Measurements from ENCODE around the gene DRC7.
"Not testable (repeated sequence)": the region's sequence is repeated elsewhere in the genome, so short reads cannot be mapped to it uniquely, and the experiment has no call there.

Gene DRC7

DNA sequence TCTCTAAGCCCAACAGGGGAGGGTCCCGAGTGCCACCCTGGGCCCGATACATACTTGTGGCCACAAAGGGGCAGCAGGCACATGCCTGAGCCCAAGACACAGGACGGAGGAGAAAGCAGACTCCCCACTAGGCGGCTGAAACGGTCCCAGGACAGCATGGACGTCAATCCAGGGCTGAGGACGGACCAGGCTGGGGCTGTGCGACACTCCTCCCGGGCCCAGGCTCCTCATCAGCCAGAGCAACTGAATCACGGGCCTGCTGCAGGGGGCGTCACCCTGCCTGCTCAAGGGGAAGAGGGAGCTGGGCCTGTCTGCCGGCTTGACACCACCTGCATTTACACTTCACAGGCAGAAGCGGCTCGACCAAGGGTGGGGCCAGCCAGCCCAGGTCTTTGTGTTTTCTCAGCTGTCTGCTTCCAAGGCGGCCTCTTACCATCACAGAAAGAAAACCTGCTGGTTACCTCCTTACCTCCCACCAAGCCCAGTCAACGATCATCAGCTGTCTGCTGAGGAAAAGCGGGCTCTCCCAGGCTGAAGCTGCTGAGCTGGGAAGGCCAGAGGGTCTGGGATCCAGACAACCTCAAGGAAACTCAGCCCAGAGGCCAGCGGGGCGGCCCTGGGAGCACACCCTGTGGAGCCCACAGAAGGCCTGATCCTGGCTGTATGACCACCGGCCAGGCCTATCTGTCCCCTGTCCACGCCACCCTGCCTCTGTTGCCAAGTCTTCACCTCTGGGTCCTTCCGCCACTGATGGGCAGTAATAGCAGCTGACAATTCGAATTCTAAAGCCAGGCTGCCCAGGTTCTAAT lies 81.3 kb downstream of the DRC7 start:
- Histone ChIP-seq H3K4me1 (ENCODE audit: low read length) (no peaks in the 10 kb centered on the region), H3K27ac (ENCODE audit: low read length) (no peak overlapping the region), H3K4me2 (ENCODE audit: low read length) (no peak overlapping the region), H3K9me3 (ENCODE audit: insufficient read depth, low read length) (no peaks in the 10 kb centered on the region), H4K20me1 (ENCODE audit: insufficient read depth, low read length) (no peaks in the 10 kb centered on the region), H2AFZ (ENCODE audit: low read depth, low read length) (no peak overlapping the region), H3K9ac (ENCODE audit: low read length) (no peak overlapping the region), H3K27me3 (ENCODE audit: low read depth, low read length) (no peaks in the 10 kb centered on the region), H3K36me3 (replicated peaks; ENCODE audit: low read depth, low read length) (no peaks in the 10 kb centered on the region), H3K4me3 (ENCODE audit: low read length) (no peak overlapping the region), H3K79me2 (ENCODE audit: low read length) (no peaks in the 10 kb centered on the region)
- TF ChIP-seq EZH2phosphoT487 (IDR thresholded peaks at IDR 0.05; ENCODE audit: low read depth) (no peak), CTCF (IDR thresholded peaks at IDR 0.05; ENCODE audit: low read depth, low read length) (peak; percentile 41)

- Histone ChIP-seq H3K4me1 (ENCODE audit: low read length) (no peaks in the 10 kb centered on the region), H3K27ac (ENCODE audit: low read length) (no peak overlapping the region), H2AFZ (ENCODE audit: low read depth, low read length) (no peak overlapping the region), H3K4me3 (ENCODE audit: low read length) (no peak overlapping the region), H4K20me1 (ENCODE audit: insufficient read depth, low read length) (no peaks in the 10 kb centered on the region), H3K36me3 (replicated peaks; ENCODE audit: low read depth, low read length) (no peaks in the 10 kb centered on the region), H3K27me3 (ENCODE audit: low read depth, low read length) (peaks cover 2% of the 10 kb centered on the region; the same call in 1 of the 2 replicates), H3K9ac (ENCODE audit: low read length) (no peak overlapping the region), H3K4me2 (ENCODE audit: low read length) (no peak overlapping the region), H3K79me2 (ENCODE audit: low read length) (no peaks in the 10 kb centered on the region), H3K9me3 (ENCODE audit: insufficient read depth, low read length) (no peaks in the 10 kb centered on the region)
- TF ChIP-seq CTCF (IDR thresholded peaks at IDR 0.05; ENCODE audit: low read depth, low read length) = no peak
- no peak for TF ChIP-seq EZH2phosphoT487 (IDR thresholded peaks at IDR 0.05; ENCODE audit: low read depth)
These were observed 84.1 kb downstream of the DRC7 start for GRCh38 chr16:57778658-57779057.

DNA sequence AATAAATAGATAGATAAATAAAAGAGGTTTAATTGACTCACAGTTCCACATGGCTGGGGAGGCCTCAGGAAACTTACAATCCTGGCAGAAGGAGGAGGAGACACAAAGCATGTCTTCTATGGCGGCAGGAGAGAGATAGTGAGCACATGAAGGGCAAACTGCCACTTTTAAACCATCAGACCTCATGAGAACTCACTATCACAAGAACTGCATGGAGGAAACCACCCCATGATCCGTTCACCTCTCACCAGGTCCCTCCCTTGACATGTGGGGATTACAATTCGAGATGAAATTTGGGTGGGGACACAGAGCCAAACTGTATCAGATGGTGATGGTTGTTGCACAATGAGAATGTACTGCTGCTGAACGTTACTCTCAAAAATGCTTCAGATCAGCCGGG lies 85.2 kb downstream of the DRC7 start:
- H3K79me2 ChIP-seq (ENCODE audit: low read length); H3K36me3 ChIP-seq (replicated peaks; ENCODE audit: low read depth, low read length); H3K9ac ChIP-seq (ENCODE audit: low read length); H3K27me3 ChIP-seq (ENCODE audit: low read depth, low read length); H3K9me3 ChIP-seq (ENCODE audit: insufficient read depth, low read length); H3K4me1 ChIP-seq (ENCODE audit: low read length); H3K4me3 ChIP-seq (ENCODE audit: low read length); H3K27ac ChIP-seq (ENCODE audit: low read length); H3K4me2 ChIP-seq (ENCODE audit: low read length); H4K20me1 ChIP-seq (ENCODE audit: insufficient read depth, low read length); H2AFZ ChIP-seq (ENCODE audit: low read depth, low read length): not testable (repeated sequence)

DNA sequence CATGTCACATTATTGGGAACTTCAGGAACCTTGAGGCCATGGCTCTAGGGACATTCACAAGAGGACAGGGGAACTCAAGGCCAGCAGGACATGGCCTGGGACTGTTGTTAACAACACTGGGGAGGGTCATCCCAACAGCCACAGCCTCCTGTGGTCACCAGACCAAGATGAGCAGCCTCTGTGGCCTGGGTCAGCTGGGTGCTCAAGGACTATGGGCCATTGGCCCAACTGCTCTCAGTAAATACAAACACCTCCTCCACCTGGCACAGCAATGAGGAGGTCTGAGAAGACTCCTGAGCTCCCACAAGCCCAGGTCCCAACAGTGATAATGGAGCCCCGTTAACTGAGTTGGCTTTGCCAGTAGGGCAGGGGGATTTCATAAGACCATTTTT lies 86.7 kb downstream of the DRC7 start:
- H3K9ac ChIP-seq (ENCODE audit: low read length) = no peak overlapping the region

More for the DNA sequence above, 86.7 kb downstream of the DRC7 start:
- Histone ChIP-seq H3K9me3 (ENCODE audit: insufficient read depth, low read length) (no peaks in the 10 kb centered on the region), H3K36me3 (replicated peaks; ENCODE audit: low read depth, low read length) (no peaks in the 10 kb centered on the region), H3K27me3 (ENCODE audit: low read depth, low read length) (peaks cover 5% of the 10 kb centered on the region; the same call in 1 of the 2 replicates), H3K4me1 (ENCODE audit: low read length) (no peaks in the 10 kb centered on the region), H3K27ac (ENCODE audit: low read length) (no peak overlapping the region), H3K4me3 (ENCODE audit: low read length) (no peak overlapping the region), H4K20me1 (ENCODE audit: insufficient read depth, low read length) (no peaks in the 10 kb centered on the region), H3K79me2 (ENCODE audit: low read length) (no peaks in the 10 kb centered on the region), H2AFZ (ENCODE audit: low read depth, low read length) (no peak overlapping the region), H3K4me2 (ENCODE audit: low read length) (no peak overlapping the region)
- TF ChIP-seq EZH2phosphoT487 (IDR thresholded peaks at IDR 0.05; ENCODE audit: low read depth) = no peak
- TF ChIP-seq CTCF (IDR thresholded peaks at IDR 0.05; ENCODE audit: low read depth, low read length) = no peak

Data from OCI-LY3 (cell line).